HL-60/S4 treated with phorbol 12-myristate 13-acetate at 8.2 ng/mL for 4 days and 3 days (cell line): ENCODE data around the gene STAT1.

ENCODE experiments used
- in situ Hi-C: fragments of 300-500 bp; cut with MboI; formaldehyde crosslinking; loops from 2 replicates; pipeline ENCODE4 v1.15.0; 2022; ENCODE audit warnings: low sequenced_read_pairs

Gene STAT1

DNA sequence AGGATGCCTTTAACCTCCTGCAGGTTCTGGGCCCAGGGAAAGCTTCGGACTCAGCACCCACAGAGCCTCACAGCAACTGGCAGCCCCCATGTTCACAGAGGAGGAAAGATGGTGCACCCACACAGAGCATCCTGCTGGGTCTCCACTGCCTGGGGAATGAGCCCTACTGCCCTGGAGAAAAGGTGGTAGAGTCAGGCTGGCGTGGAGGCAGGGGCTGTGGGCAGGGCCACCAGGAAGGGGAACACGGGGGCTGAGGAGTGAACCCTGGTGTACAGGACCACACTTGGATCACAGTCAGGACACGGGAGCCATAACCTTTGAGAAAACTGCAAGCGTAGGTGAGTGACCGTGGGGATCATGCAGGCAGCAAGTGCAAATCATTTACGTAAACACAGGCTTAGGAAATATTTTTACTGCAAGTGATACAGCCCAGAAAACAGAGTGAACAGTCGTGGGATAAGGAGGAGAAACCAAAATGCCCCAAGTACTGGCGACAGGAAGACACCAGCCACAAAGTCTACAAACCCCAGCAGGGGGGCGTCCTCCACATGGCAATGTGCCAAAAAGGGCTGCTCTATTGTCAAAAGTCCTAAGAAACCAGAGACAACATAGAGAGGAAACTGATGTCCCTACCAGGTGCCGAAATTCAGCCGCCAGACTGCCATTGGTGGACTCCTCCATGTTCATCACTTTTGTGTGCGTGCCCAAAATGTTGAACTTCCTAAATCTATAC, 27.6 kb downstream of the STAT1 start:
- in situ Hi-C loops, result no loop called here

DNA sequence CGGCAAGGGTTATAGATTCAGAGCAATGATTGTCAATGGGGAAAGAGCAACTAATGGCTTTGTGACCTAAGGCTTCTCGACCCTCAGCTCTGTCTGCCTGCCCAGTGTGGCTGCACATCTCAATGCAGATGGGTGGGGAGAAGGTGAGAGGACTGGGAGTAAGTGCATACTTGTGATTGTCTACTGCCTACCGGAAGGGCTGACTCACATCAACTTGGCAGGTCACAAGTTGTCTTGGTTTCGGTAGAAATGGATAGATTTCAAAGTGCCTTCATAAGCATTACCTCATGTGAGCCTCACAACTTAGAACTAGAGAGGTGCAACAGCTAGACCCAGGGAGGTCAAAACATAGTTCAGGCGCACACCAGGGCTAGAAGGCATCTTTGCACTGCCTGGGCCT, 29.4 kb downstream of the STAT1 start:
- in situ Hi-C loops, result no loop called here

DNA sequence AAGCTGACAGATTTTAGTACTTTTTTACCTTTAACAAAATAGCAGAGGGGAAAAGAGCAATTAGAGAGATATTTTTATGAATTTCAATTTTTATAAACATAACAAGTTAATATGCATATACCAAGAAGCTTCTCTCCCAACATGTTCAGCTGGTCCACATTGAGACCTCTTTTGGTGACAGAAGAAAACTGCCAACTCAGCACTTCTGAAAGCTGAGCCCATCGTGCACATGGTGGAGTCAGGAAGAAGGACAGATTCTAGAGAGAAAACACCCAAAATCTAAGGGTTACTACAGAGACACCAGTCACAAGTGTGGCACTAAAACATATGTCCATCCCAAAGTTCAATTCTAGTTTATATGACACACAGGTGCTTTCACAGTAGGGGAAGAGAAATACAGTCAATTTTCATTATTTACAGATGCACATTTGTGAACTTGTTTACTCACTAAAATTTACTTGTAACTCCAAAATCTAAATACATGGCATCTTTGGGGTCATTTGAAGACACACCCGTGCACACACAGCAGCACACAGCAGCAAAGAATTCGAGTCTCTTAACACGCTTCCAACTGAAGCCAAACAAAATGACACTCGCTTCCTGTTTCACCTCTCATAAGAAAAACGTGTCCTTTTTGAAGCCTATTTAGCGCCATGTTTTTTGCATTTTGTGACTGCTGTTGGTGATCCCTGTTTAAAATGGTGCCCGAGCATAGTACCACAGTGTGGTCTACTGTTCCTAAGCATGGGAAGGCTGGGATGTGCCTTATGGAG, 31.5 kb downstream of the STAT1 start:
- in situ Hi-C loops, result no loop called here

DNA sequence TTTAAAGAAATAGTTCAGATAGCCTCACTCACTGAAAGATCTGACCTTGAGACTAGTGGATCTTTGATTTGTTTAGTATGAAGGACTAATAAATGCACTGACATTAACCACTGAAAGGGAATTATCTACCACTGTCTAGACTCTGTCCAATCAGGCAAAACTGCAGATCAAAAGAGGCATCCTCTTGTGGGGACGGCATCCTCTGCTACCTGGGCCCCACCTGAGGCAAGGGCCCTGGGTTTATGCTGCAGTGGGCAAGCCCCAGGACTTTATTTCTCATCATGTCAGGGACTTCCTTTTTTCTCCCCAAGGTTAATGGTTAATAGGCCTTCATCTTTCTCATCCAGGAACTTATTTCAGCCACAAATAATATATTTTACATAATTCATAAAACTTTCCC, 32.2 kb downstream of the STAT1 start:
- in situ Hi-C loops, result no loop called here

- in situ Hi-C loops, result no loop called here
Measured at GRCh38 chr2:190981333-190981732, 32.6 kb downstream of the STAT1 start.

- in situ Hi-C loops, result no loop called here
Measured at GRCh38 chr2:190980630-190981209, 33.3 kb downstream of the STAT1 start.

- in situ Hi-C loops, result no loop called here
Measured at GRCh38 chr2:190979906-190980629, 33.9 kb downstream of the STAT1 start.

DNA sequence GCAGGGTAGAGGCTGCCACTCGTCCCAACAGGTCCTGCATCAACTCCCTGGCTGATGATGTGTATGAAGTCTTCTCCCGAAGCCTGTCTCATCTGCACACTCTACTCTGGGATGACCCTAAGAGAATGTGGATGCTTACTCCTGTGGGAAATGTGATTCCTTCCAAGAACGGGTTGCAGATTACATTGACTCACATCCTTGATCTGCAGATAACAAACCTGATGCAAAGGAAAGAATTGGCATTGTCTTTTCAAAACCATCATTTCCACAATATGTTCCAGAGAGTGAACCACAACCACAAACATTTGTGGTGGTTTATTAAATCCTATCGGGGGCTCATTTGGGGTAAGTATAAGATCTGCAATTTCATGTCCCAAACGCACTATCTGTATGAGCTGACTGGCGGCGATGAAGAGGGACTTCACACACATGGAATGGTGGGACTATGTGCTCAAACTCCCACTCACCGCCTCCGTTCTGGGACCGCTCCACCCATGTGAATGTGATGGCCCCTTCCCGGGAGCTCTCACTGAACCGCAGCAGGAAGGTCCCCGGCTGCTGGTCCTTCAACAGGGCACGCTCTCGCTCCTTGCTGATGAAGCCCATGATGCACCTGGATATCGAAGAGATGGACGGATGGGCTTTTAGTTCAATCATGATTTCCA, 35.5 kb downstream of the STAT1 start:
- in situ Hi-C loops, result no loop called here

DNA sequence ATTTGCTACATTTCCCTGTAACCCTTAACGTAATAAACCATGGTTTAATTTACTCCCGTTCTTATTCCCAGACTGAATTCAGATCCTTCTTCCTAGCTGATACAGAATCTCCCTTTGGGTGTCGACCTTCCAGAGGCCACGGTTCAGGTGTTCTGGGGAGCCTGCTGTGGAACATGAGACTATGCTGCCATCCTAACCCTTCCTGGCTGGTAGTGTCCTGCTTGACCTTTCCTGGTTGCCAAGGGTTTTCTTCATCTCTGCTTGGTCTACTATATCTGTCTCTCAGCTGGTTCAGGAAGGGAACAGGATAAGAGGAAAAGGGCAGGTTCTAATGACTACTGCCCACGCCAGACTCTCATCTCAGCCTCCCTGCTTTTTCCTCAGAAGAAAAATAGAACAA, 36.5 kb downstream of the STAT1 start:
- in situ Hi-C loops, result no loop called here

GRCh38 chr2:190976521-190976920, 37.5 kb downstream of the STAT1 start:
- in situ Hi-C loops, result no loop called here

DNA sequence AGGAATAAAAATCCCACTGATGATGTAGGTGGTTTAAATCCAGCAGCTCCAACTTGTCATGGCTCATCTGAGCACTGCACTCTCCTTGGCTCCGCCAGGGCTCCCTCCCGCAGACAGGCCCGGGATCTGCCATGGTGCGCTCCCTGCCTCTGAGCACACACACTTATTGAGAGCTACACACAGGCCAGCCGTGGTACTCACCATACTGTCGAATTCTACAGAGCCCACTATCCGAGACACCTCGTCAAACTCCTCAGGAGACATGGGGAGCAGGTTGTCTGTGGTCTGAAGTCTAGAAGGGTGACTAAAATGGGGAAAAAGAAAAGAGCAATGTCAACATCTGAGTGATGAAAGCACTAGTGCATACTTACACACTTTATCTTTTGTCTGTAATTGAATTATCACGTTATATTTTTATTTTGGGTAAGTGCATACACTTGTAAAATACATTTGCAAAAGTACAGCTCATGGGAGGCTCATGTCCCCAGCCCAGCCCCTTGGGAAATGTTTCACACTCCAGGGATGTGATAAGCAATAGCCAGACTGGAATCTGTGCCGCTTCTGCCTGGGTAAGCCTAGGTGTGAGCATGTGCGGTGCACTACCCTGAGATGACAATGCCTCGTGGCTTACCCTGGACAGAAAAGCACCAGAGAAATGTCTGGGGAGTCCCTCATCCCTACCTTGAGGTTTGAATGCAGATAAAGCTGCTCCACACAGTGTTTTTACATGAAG, 39.2 kb downstream of the STAT1 start:
- in situ Hi-C loops, result no loop called here

DNA sequence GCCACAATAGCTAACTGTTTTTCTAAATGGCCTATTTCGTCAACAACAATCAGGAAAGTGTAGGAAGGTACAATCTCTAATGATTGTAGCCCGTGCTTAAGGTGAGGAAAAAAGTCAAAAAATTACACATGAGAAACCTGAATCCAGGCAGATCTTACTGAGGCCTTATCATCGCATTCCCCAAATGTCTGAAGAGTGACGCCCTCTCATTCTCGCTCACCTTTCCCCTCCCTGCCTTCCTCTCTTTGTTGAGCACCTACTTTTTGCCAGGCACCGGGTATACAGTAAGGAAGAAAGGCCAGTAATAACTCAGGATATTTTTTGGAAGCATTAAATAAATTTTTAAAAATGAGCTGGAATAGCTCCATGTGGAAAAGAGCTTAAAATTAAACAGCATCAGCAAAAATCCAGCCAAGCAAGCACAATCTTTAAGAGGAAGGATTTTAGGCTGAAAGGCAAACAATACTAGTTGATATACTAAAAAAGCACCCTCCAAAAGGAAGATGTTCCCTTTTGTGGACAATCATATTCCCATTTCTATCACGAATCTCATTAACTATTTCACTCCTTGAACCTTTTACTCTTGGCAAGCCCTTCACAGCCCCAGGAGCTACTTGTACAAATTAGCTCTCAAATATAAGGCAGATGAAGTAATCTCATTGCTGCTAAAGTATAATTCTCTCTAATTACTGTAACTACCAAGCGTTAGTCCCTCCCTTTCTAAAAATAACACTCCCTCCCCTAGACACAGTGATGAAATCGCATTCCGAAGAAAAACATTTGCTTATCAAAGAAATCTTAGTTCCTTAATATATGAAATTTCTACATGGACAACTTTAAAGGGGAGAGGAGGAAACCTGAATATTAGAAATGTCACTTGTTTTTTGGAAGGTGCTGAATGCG, 40.0 kb downstream of the STAT1 start:
- in situ Hi-C loops, result no loop called here

- in situ Hi-C loops, result no loop called here
Measured at GRCh38 chr2:190973262-190973661, 40.7 kb downstream of the STAT1 start.

GRCh38 chr2:190972846-190973245, 41.1 kb downstream of the STAT1 start:
- in situ Hi-C loops, result no loop called here

GRCh38 chr2:190972213-190972612, 41.8 kb downstream of the STAT1 start:
- in situ Hi-C loops, result no loop called here

- in situ Hi-C loops, result no loop called here
Measured at GRCh38 chr2:190970873-190971506, 43.0 kb downstream of the STAT1 start.

DNA sequence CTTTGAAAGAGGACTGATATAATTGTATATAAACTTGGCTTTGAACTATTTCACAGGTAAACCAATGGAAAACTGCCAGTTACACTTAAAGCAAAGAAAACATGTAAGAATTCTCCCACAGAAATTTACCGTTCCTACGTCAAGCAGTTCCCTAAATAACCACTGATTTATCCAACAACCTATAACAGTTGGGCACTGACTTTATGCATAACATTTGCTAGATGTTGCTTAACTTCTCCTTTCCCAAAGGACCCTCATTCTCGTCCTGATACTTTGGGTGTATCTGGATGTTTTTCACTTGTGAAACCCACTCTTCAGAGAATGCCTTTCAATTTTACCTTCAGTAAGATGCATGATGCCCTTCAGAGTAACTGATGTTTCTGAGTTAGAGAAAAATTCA, 43.8 kb downstream of the STAT1 start:
- in situ Hi-C loops, result no loop called here

DNA sequence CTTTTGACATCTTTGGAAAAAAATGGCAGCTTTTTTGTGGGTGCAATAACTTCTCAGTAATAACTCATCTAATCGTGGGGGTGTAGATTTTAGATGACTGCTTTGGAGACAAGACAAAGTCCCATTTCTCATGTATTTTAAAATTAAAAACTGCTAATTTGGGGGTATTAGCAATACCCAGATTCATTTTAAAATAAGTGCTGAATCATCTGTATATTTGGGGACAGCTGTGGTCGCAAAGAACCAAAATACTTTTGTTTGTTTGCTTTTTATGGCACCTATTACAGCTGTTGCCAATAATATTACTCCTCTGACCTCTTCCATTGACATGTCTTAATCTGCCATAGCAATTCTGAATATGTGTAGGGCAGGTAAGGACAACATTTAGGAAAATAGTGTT, 45.4 kb downstream of the STAT1 start:
- in situ Hi-C loops, result no loop called here
